ACC112 (cell line): ENCODE data around the gene TK2.

Source experiments
- H2AFZ ChIP-seq: fragments of 200-600 bp; sonication (generic); one replicate; pipeline ENCODE4 v1.6.0; 2017; ENCODE audit warnings: antibody characterized with exemption, low read length; ENCODE audit not compliant: unreplicated experiment
- H3K27ac ChIP-seq: fragments of 200-600 bp; sonication (generic); 2 replicates; pipeline ENCODE4 v1.5.1; 2014; ENCODE audit warnings: low read depth, mild to moderate bottlenecking, antibody characterized with exemption, low read length, moderate library complexity
- H3K27me3 ChIP-seq: fragments of 200-600 bp; sonication (generic); 2 replicates; pipeline ENCODE4 v1.6.1; 2014; ENCODE audit warnings: mild to moderate bottlenecking, antibody characterized with exemption, low read length, moderate library complexity, mixed read lengths; ENCODE audit not compliant: insufficient read depth
- H3K36me3 ChIP-seq: fragments of 200-600 bp; sonication (generic); 2 replicates; pipeline ENCODE4 v1.6.1; 2016; ENCODE audit warnings: mild to moderate bottlenecking, antibody characterized with exemption, low read length, moderate library complexity, mixed read lengths; ENCODE audit not compliant: insufficient read depth
- H3K4me1 ChIP-seq: fragments of 200-600 bp; sonication (generic); one replicate; pipeline ENCODE4 v1.6.1; 2016; ENCODE audit warnings: low read length, mixed read lengths; ENCODE audit not compliant: insufficient read depth, unreplicated experiment, control insufficient read depth
- H3K4me3 ChIP-seq: fragments of 200-600 bp; sonication (generic); 2 replicates; pipeline ENCODE4 v1.5.1; 2014; ENCODE audit warnings: mild to moderate bottlenecking, low read depth, low read length
- H3K79me2 ChIP-seq: fragments of 200-600 bp; sonication (generic); one replicate; pipeline ENCODE4 v1.6.0; 2016; ENCODE audit warnings: low read length; ENCODE audit not compliant: control insufficient read depth, unreplicated experiment, insufficient read depth

Gene TK2

DNA sequence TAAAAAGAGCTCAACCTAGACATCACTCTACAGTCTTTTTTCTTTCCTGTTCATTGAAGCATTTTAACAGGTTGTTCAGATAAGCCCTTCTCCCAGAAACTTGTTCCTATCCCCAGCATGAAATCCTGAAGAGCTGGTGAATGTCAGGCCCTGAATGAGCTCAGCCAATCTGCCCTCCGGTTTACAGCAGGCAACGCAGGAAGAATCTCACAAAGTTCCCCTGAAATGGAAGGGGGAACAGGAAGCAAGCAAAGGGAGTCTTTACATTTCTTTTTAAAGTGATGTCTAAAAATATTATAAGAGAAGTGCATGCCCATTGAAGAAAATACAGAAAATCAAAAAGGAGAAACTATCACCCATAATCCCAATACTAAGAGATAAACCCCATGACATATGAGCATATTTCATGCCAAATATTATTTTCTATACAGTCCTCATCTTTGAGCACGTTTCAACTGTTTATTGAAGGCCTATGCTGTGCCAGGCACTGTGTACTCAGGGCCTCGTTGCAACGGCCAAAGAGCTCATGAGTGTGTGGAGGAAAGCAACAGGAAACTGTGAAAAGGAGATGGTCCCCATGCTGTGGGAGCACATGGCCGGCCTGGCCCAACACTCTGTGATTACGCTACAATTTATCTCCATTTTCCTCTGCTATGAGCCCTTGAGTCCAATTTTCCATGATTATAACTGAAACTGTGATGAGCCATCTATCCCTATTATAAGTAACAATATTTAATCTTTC lies 5.7 kb downstream of the TK2 start:
- Histone ChIP-seq H3K27ac (no peak overlapping the region), H3K4me1 (peaks cover 9% of the 10 kb centered on the region), H3K36me3 (peaks cover 4% of the 10 kb centered on the region; the same call in 1 of the 2 replicates), H3K4me3 (no peak overlapping the region), H3K79me2 (no peaks in the 10 kb centered on the region), H2AFZ (no peak overlapping the region), H3K27me3 (no peaks in the 10 kb centered on the region)

GRCh38 chr16:66543541-66543940 lies 6.4 kb downstream of the TK2 start:
- no peak overlapping the region for H3K27ac ChIP-seq
- no peak overlapping the region for H3K4me3 ChIP-seq
- no peaks in the 10 kb centered on the region for H3K79me2 ChIP-seq
- peaks cover 6% of the 10 kb centered on the region; the same call in 1 of the 2 replicates for H3K36me3 ChIP-seq
- H2AFZ ChIP-seq = no peak overlapping the region
- peaks cover 3% of the 10 kb centered on the region for H3K4me1 ChIP-seq
- no peaks in the 10 kb centered on the region for H3K27me3 ChIP-seq

- no peaks in the 10 kb centered on the region for H3K27me3 ChIP-seq
- H3K27ac ChIP-seq = no peak overlapping the region
- H3K4me1 ChIP-seq = no peaks in the 10 kb centered on the region
- no peaks in the 10 kb centered on the region for H3K79me2 ChIP-seq
- H3K36me3 ChIP-seq = peaks cover 6% of the 10 kb centered on the region; the same call in 1 of the 2 replicates
- H3K4me3 ChIP-seq = no peak overlapping the region
- H2AFZ ChIP-seq = no peak overlapping the region
Observed at GRCh38 chr16:66542396-66542795, 7.5 kb downstream of the TK2 start.

DNA sequence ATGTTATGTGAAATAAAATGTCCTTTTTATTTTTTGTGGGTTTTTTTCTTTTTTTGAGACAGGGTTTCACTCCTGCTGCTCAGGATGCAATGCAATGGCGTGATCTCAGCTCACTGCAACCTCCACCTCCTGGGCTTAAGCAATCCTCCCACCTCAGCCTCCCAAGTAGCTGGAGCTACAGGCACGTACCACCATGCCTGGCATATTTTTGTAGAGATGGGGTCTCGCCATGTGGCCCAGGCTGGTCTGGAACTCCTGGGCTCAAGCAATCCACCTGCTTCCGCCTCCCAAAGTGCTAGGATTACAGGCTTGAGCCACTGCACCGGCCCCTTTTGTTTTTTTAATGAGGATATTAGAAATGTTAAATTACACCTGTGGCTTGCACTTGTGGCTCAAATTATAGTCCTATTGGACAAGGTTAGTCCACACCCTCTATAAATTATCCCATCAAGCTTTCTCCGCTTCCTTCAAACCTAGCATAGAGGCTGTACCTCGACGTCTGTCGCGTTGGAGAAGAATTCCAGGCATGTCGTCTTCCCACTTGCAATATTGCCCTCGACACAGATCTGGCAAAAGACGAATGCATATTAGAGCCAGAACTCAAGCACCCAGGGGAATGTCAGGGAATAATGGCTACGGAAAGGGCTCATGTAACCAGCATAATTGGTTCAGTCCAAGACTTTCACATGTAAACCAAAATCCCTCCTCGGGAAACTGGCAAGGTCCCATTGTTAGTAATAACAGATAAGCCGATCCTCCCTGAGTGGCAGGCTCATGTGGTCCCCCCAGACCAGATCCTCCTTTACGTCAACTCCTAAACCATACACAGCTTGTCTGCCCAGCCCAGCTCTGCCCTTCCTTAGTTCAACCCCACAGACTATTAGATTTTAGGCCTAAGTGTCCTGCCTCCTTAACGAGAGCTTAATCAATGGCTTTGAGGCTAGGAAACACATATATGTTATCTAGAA lies 8.2 kb downstream of the TK2 start:
- Histone ChIP-seq H3K36me3 (peaks cover 6% of the 10 kb centered on the region; the same call in 1 of the 2 replicates), H3K27ac (no peak overlapping the region), H2AFZ (no peak overlapping the region)

DNA sequence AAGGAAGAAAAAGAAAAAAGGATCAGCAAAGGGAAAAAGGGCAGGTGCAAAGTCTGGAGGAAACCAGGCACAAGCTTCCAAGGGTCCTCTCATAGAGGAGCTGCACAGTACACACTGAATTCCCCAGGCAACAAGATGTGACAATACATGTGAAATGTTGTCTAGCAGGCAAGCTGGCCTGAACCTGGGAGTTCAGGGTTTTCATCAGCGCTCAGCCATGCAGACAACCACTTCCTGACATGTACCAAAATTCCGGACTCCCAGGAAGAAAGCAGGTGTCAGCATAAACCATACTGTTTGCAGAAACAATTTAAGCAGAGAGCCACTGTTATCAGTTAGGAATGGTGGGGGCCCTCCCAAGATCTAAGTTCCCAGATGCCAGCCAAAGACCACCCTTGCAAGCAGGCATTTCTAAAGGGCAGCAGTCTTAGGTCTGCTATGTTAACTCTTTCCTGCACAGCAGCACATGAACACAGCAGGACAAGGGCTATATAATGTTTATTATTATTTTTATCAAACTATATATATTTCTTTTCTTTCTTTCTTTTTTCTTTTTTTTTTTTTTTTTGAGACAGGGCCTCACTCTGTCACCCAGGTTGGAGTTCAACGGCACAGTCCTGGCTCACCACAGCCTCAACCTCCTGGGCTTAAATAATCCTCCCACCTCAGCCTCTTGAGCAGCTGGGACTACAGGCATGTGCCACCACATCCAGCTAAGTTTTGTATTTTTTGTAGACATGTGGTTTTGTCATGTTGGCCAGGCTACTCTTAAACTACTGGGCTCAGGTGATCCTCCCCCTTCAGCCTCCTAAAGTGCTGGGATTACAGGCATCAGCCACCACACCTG lies 10.1 kb downstream of the TK2 start:
- Histone ChIP-seq H2AFZ (no peak overlapping the region), H3K79me2 (no peaks in the 10 kb centered on the region), H3K27me3 (no peaks in the 10 kb centered on the region), H3K4me1 (no peaks in the 10 kb centered on the region), H3K4me3 (no peak overlapping the region), H3K27ac (no peak overlapping the region), H3K36me3 (peaks cover 6% of the 10 kb centered on the region; the same call in 1 of the 2 replicates)

More for the DNA sequence above, 8.2 kb downstream of the TK2 start:
- Histone ChIP-seq H3K4me3 (no peak overlapping the region), H3K4me1 (no peaks in the 10 kb centered on the region), H3K79me2 (no peaks in the 10 kb centered on the region), H3K27me3 (no peaks in the 10 kb centered on the region)

DNA sequence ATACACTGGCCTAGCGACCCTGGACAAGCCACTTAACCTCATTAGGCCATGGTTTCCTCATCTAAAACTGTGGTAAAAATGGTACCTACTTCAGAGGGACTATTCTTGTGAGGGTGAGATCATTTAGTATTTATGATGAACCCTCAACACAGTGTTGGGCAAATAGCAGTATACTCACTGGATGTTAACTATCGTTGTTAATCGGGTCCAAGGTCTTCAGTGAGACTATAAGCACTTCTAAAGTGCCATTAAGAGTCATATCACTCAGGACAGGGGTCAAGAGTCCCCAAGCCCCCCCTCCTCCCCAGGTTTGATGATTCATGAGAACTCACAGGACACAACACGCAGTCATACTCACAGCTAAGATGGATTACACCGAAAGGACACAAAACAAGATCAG lies 11.0 kb downstream of the TK2 start:
- no peak overlapping the region for H3K4me3 ChIP-seq
- peaks cover 6% of the 10 kb centered on the region; the same call in 1 of the 2 replicates for H3K36me3 ChIP-seq
- H3K79me2 ChIP-seq = no peaks in the 10 kb centered on the region
- no peak overlapping the region for H2AFZ ChIP-seq
- H3K4me1 ChIP-seq = no peaks in the 10 kb centered on the region
- no peaks in the 10 kb centered on the region for H3K27me3 ChIP-seq
- no peak overlapping the region for H3K27ac ChIP-seq

GRCh38 chr16:66537236-66537635 lies 12.7 kb downstream of the TK2 start:
- Histone ChIP-seq H3K36me3 (peaks cover 6% of the 10 kb centered on the region; the same call in 1 of the 2 replicates), H2AFZ (no peak overlapping the region), H3K79me2 (no peaks in the 10 kb centered on the region), H3K4me1 (no peaks in the 10 kb centered on the region), H3K27me3 (no peaks in the 10 kb centered on the region), H3K4me3 (no peak overlapping the region), H3K27ac (no peak overlapping the region)

DNA sequence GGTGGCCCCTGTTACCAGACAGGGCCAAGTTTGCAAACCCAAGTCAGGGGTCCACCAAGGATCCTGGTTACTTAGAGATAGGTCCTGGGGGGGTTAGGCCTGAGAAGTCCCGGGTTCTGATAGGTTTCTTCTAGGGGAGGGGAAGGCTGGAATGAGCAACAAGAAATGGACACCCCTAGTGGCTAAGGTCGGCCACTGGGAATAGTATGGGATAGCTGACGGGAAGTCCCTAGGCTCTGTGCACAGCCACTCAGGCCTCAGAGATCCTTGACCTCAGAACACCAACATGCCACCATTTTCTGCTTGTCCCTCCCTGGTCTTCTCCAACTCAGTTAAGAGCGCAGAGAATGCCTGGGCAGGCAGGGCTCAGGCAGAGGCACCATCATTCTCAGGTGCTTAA lies 13.4 kb downstream of the TK2 start:
- Histone ChIP-seq H3K27me3 (no peaks in the 10 kb centered on the region), H3K79me2 (no peaks in the 10 kb centered on the region), H3K4me3 (no peak overlapping the region), H3K4me1 (no peaks in the 10 kb centered on the region), H2AFZ (no peak overlapping the region), H3K27ac (no peak overlapping the region), H3K36me3 (peaks cover 6% of the 10 kb centered on the region; the same call in 1 of the 2 replicates)

- Histone ChIP-seq H3K79me2 (no peaks in the 10 kb centered on the region), H3K27ac (no peak overlapping the region), H3K36me3 (peaks cover 4% of the 10 kb centered on the region; the same call in 1 of the 2 replicates), H3K27me3 (no peaks in the 10 kb centered on the region), H2AFZ (no peak overlapping the region), H3K4me1 (no peaks in the 10 kb centered on the region), H3K4me3 (no peak overlapping the region)
Observed at GRCh38 chr16:66534376-66534799, 15.5 kb downstream of the TK2 start.

GRCh38 chr16:66529475-66529874 lies 20.4 kb downstream of the TK2 start:
- no peaks in the 10 kb centered on the region for H3K27me3 ChIP-seq
- no peak overlapping the region for H2AFZ ChIP-seq
- H3K36me3 ChIP-seq = peaks cover 2% of the 10 kb centered on the region; the same call in 1 of the 2 replicates
- no peak overlapping the region for H3K27ac ChIP-seq
- H3K4me3 ChIP-seq = no peak overlapping the region
- no peaks in the 10 kb centered on the region for H3K4me1 ChIP-seq
- no peaks in the 10 kb centered on the region for H3K79me2 ChIP-seq
